SHP77 (cell line): Measurements from ENCODE around the gene FERMT3.

Experiments
- DNase-seq, 2 experiments: peaks; one replicate each; lab custom pipeline; 2025; lab: John Stamatoyannopoulos, UW

The FERMT3 gene

GRCh38 chr11:64249563-64250414 is 43.3 kb downstream of the FERMT3 start:
- no peak for DNase-seq

- DNase-seq = no peak
These were observed 44.0 kb downstream of the FERMT3 start for GRCh38 chr11:64250415-64251015.

DNA sequence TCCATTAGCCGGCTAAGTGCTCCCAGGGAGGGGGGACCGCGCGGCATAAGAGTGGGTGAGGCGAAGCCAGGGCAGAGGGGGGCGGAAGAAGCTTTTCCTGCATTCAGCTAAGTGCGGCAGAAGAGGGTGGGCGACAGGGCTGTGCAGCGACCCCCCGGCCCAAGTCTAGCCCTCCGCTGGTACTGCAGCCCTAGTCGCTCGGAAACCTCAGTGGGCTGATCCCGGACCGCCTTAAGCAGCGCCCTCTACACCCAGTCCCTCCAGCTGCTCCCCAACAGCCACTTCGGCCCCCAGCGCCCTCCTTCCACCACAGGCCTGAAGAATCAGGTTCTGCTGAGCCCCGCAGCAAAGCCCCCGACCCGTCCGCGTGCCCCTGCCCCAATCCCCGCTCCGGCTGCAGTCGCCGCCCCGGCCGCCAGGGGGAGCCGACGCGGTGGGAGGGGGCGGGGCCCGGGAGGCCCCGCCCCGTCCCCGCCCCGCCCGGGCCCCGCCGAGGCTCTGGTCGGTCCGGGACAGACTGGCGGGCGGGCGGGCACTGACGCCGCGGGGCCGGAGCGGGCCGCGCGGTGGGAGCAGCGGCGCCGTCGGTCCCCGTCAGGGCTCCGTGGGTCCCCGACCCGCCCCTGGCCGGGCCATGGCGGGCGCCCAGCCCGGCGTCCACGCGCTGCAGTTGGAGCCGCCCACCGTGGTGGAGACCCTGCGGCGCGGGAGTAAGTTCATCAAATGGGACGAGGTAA is 44.7 kb downstream of the FERMT3 start, which contains the start of gene PLCB3:
TSS of gene PLCB3 (plus strand) at position 515 of the 737 bp plus-strand sequence. CDS start at position 635, 120 bp downstream.
- no peak for DNase-seq

DNA sequence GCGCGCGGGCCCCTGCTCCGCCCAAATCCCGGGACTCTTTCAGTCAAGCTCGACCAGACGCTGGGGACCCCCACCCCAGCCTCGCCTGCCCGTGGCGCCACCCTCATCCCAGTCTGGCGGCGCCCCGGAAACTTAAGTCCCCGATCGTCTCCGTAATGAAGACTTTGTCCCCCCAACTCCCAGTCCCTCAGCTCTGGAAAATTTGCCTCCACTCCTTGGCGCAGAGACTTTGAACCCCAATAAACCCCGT is 45.2 kb downstream of the FERMT3 start:
- DNase-seq = no peak

DNA sequence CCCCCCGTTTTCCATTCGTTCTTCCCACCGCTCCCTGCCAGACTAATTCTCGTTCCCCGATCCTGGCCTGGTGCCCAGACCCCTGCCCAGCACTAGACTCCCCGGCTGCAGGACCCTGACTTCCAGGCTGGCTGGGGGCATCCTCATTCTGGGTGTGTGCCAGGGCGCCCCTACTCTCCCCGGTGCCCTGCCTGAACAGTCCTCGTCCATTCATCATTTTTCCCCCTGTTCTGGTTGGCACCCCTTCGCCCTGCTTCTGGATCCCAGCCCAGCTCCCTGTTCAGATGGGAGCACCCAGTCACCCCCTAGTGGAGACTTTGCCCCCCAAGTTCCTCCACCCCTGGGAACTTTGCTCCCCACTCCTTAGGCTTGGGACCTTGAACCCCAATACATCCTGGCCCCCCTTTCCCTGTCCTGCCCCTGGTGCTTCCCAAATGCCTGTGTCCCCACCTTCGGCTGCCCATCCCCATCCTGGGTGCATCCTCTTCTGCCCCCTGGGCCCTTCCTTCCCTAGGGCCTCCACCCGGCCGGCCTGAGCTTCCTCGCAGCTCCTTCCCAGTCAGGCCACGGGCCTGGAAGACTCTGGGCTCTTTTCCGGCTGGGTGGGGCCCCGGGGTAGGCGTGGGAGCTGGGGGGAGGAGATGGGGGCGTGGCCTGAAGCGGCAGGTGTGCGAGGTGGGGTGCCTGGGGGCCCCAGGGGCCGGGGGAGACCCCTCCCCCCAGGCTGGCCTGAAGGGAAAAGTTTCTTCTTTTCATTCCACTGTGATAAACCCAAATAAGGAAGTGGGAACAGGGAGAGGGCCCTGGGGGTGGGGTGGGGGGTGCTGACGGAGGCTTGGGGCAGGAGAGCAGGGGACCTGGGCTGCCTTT is 45.7 kb downstream of the FERMT3 start:
- no peak for DNase-seq

DNA sequence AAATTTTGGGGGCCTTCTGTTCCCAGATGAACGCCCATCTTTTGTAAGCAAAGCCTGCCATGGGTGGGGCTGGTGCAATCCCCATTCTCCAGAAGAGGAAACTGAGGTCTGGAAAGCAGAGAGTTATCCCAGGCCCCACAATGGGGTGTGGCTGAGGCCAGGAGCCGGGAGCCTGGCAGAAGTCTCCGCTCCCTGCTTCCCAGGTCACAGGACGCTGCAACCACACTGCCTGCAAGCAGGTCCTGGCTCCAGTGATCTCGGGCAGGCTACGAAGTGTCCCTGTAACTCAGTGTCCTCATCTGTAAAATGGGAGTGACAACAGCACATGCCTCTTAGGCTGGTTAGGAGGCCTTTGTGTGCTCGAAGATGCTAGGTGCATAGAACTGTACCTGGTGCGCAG is 46.5 kb downstream of the FERMT3 start:
- no peak for DNase-seq

GRCh38 chr11:64253481-64253880 is 47.0 kb downstream of the FERMT3 start:
- DNase-seq = no peak

- no peak for DNase-seq
These were observed 47.8 kb downstream of the FERMT3 start for GRCh38 chr11:64254326-64254725.

GRCh38 chr11:64255135-64256128 is 48.9 kb downstream of the FERMT3 start:
- DNase-seq = no peak

GRCh38 chr11:64256300-64256699 is 49.8 kb downstream of the FERMT3 start:
- DNase-seq = no peak

DNA sequence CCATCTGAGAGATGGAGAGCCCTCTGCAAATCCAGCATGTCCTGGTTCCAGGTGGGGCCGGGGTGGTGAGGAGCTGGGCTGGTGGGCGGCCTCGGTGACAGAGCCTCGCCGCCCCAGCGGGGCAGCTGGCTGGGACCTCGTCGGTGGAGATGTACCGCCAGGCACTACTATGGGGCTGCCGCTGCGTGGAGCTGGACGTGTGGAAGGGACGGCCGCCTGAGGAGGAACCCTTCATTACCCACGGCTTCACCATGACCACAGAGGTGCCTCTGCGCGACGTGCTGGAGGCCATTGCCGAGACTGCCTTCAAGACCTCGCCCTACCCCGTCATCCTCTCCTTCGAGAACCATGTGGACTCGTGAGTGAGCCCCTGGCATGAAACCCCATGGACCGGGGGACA is 51.8 kb downstream of the FERMT3 start:
- no peak for DNase-seq

GRCh38 chr11:64258946-64259532 is 52.5 kb downstream of the FERMT3 start:
- no peak for DNase-seq

- DNase-seq = no peak
These were observed 53.1 kb downstream of the FERMT3 start for GRCh38 chr11:64259533-64260067.

DNA sequence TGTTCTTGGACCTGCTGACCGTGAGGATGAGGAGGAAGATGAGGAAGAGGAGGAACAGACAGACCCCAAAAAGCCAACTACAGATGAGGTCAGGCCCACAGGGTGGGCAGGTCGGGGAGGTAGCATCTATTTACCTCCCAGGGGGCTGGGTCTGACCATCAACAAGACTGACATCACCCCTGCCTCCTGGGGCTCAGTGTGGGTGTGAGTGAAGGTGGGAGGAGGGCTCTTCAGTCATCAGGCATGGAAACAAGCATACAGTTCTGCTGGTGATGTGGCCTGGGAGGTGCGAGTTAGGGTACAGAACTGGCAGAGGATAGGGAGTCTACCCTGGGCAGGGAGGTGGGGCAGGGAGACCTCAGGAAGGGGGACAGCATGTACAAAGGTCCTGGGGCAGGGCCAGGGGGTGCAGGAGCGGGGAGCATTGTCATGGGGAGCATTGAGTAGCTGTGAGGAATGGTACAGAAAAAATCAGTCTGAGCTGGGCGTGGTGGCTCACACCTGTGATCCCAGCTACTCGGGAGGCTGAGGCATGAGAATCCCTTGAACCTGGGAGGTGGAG is 53.7 kb downstream of the FERMT3 start:
- DNase-seq = no peak

DNA sequence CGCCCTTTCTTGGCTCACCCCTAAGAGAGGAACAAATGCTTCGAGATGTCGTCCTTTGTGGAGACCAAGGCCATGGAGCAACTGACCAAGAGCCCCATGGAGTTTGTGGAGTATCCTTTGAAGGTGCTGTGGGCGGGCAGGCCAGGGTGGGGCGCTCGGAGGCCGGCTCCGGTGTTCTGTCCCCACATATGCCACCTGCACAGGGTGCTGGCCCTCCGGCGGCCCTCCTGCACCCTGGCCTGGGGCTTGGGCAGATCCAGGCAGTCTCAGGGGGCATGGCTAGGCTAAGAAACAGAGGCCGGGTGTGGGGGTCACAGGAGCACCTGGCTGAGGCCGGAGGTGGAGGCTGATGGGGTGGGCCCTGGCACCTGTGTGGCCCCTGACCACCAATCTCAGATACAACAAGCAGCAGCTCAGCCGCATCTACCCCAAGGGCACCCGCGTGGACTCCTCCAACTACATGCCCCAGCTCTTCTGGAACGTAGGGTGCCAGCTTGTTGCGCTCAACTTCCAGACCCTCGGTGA is 55.1 kb downstream of the FERMT3 start:
- DNase-seq = no peak

DNA sequence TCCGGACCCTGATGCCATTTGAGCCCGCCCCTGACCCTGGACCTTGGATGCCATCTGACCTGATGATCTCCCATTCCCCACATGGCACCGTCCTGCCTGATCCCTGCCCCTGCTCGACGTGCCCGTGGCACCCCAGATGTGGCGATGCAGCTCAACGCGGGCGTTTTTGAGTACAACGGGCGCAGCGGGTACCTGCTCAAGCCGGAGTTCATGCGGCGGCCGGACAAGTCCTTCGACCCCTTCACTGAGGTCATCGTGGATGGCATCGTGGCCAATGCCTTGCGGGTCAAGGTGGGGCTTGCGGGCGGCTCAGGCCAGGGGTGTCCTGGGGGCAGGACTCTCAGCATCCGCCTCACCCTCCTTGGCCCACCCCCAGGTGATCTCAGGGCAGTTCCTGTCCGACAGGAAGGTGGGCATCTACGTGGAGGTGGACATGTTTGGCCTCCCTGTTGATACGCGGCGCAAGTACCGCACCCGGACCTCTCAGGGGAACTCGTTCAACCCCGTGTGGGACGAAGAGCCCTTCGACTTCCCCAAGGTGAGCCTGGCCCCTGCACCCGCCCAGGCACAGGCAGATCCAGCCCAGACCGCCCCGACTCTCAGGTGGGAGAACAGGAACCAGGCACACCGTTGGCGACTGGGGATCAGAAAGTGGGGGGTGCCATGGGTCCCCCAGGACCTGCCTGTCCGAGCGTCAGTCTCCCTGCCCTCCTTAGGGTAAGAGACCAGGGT is 55.9 kb downstream of the FERMT3 start:
- DNase-seq = no peak

GRCh38 chr11:64263021-64263946 is 56.8 kb downstream of the FERMT3 start:
- DNase-seq = no peak

DNA sequence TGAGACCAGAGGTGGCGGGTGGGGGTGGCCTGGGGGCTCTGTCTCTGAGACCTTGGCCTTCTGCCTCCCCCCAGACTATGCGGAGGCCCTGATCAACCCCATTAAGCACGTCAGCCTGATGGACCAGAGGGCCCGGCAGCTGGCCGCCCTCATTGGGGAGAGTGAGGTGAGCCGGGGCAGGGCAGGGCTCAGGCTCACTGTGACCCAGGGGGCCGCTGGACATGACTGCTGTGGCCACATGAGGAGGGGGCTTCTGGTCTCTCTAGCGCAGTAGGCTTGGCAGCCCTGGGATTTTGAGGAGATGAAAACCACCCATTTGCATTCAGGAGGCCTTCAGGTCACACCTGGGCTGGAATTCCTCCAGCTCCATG is 57.4 kb downstream of the FERMT3 start:
- DNase-seq = no peak
